Activated CD4-positive, alpha-beta T cell treated with anti-CD3 and anti-CD28 coated beads, Interleukin-2, amount 10 ng/mL, durations not matched to agents 7 days and 5 days (primary cell): ENCODE results near the gene GAL3ST3. TPM values are rescaled to one million over a fixed set of nuclear protein-coding genes. Genes with fewer than 3 reads are reported as not detected.

Experiments used
- CTCF ChIA-PET: fragments of 350-600 bp; sonication (Branson Sonifier 250); formaldehyde crosslinking; loops from one replicate; lab custom pipeline; 2021; ENCODE audit warnings: antibody characterized with exemption; lab: Charles Lee
- POLR2A ChIA-PET: fragments of 350-600 bp; sonication (Branson Sonifier 250); formaldehyde crosslinking; loops from one replicate; lab custom pipeline; 2021; ENCODE audit warnings: antibody characterized with exemption; lab: Charles Lee
- DNase-seq: peaks from one replicate; pipeline ENCODE4 v3.0.0-alpha.2; 2020
- H3K27ac Mint-ChIP-seq: one replicate; pipeline ENCODE4 v1.8.0; 2021; ENCODE audit warnings: mild to moderate bottlenecking, moderate library complexity, mixed read lengths
- H3K27me3 Mint-ChIP-seq: one replicate; pipeline ENCODE4 v1.8.0; 2021; ENCODE audit warnings: mixed read lengths
- H3K36me3 Mint-ChIP-seq: one replicate; pipeline ENCODE4 v1.8.0; 2021; ENCODE audit warnings: low read depth, mixed read lengths
- H3K4me1 Mint-ChIP-seq: one replicate; pipeline ENCODE4 v1.8.0; 2021; ENCODE audit warnings: mixed read lengths
- H3K4me3 Mint-ChIP-seq: one replicate; pipeline ENCODE4 v1.8.0; 2021; ENCODE audit warnings: mild to moderate bottlenecking, moderate library complexity, mixed read lengths
- H3K9me3 Mint-ChIP-seq: one replicate; pipeline ENCODE4 v1.8.0; 2021; ENCODE audit warnings: mixed read lengths
- total RNA-seq, 2 experiments: library from RNA; stranded (reverse); gene quantifications; one replicate each; pipeline ENCODE4 v1.2.3, GENCODE V29; 2021

Gene GAL3ST3
- total RNA-seq, 2 experiments from 2014 or later, result not detected

- DNase-seq, result peak; percentile 84
- POLR2A ChIA-PET, result no interaction called here
Measured at GRCh38 chr11:66068154-66068821, 19.3 kb upstream of the GAL3ST3 start.

GRCh38 chr11:66067640-66068039, 18.7 kb upstream of the GAL3ST3 start:
- Mint-ChIP-seq H3K4me1 (peaks cover 65% of the 10 kb centered on the region), H3K36me3 (peaks cover 75% of the 10 kb centered on the region), H3K4me3 (no peak overlapping the region), H3K27me3 (no peaks in the 10 kb centered on the region), H3K27ac (peak overlapping the region; percentile 94), H3K9me3 (peaks cover 2% of the 10 kb centered on the region)
- no peak for DNase-seq
- POLR2A ChIA-PET, result no interaction called here
- CTCF ChIA-PET, result interaction anchor here (0.9 to 6.6 kb wide), 10 partner anchors 8 to 177 kb away, joined by 3 to 66 read pairs (median 5); partner anchors contain the start of genes CCDC85B and SF3B2

More at GRCh38 chr11:66068154-66068821, 19.3 kb upstream of the GAL3ST3 start:
- Mint-ChIP-seq H3K9me3 (peaks cover 2% of the 10 kb centered on the region), H3K4me3 (peak overlapping the region; percentile 25), H3K27me3 (no peaks in the 10 kb centered on the region), H3K36me3 (peaks cover 74% of the 10 kb centered on the region), H3K4me1 (peaks cover 67% of the 10 kb centered on the region), H3K27ac (peak overlapping the region; percentile 94)
- CTCF ChIA-PET, result interaction anchor here (0.6 to 6.6 kb wide), 21 partner anchors 8 to 356 kb away, joined by 3 to 66 read pairs (median 4); partner anchors contain the start of genes CCDC85B, KAT5 and SF3B2

- Mint-ChIP-seq H3K27me3 (no peaks in the 10 kb centered on the region), H3K4me3 (no peak overlapping the region), H3K9me3 (peaks cover 2% of the 10 kb centered on the region), H3K36me3 (peaks cover 70% of the 10 kb centered on the region), H3K27ac (peak overlapping the region; percentile 72), H3K4me1 (peaks cover 56% of the 10 kb centered on the region)
- DNase-seq, result no peak
- ChIA-PET POLR2A (no interaction called here), CTCF (interaction anchor here (1.1 to 3.7 kb wide), 3 partner anchors 13 to 69 kb away, joined by 3 to 26 read pairs (median 3); no protein-coding TSS in a partner anchor)
Measured at GRCh38 chr11:66066751-66067150, 17.8 kb upstream of the GAL3ST3 start.

GRCh38 chr11:66064571-66064970, 15.6 kb upstream of the GAL3ST3 start:
- peaks cover 59% of the 10 kb centered on the region for H3K4me1 Mint-ChIP-seq
- CTCF ChIA-PET, result interaction anchor here (0.7 to 1.7 kb wide), 3 partner anchors 12 to 177 kb away, joined by 3 read pairs; partner anchors contain the start of genes CCDC85B and SF3B2
- DNase-seq, result no peak
- peaks cover 82% of the 10 kb centered on the region for H3K36me3 Mint-ChIP-seq
- H3K27me3 Mint-ChIP-seq, result no peaks in the 10 kb centered on the region
- H3K9me3 Mint-ChIP-seq, result peaks cover 2% of the 10 kb centered on the region
- no peak overlapping the region for H3K4me3 Mint-ChIP-seq
- POLR2A ChIA-PET, result no interaction called here
- no peak overlapping the region for H3K27ac Mint-ChIP-seq

GRCh38 chr11:66063900-66064299, 14.9 kb upstream of the GAL3ST3 start:
- H3K36me3 Mint-ChIP-seq, result peaks cover 84% of the 10 kb centered on the region
- POLR2A ChIA-PET, result no interaction called here
- DNase-seq, result no peak
- H3K4me3 Mint-ChIP-seq, result no peak overlapping the region
- no peak overlapping the region for H3K27ac Mint-ChIP-seq
- no peaks in the 10 kb centered on the region for H3K27me3 Mint-ChIP-seq
- peaks cover 2% of the 10 kb centered on the region for H3K9me3 Mint-ChIP-seq
- H3K4me1 Mint-ChIP-seq, result peaks cover 55% of the 10 kb centered on the region
- CTCF ChIA-PET, result interaction anchor here (1.0 to 1.7 kb wide), 3 partner anchors 12 to 173 kb away, joined by 3 to 4 read pairs (median 4); partner anchors contain the start of genes CCDC85B and SF3B2

GRCh38 chr11:66062408-66062807, 13.4 kb upstream of the GAL3ST3 start:
- ChIA-PET CTCF (interaction anchor here (0.9 to 1.3 kb wide), 2 partner anchors 15 to 82 kb away, joined by 3 to 4 read pairs; no protein-coding TSS in a partner anchor), POLR2A (no interaction called here)
- peaks cover 80% of the 10 kb centered on the region for H3K36me3 Mint-ChIP-seq
- H3K27me3 Mint-ChIP-seq, result no peaks in the 10 kb centered on the region
- H3K4me3 Mint-ChIP-seq, result no peak overlapping the region
- H3K9me3 Mint-ChIP-seq, result peaks cover 2% of the 10 kb centered on the region
- no peak overlapping the region for H3K27ac Mint-ChIP-seq
- DNase-seq, result no peak
- H3K4me1 Mint-ChIP-seq, result peaks cover 43% of the 10 kb centered on the region

- POLR2A ChIA-PET, result no interaction called here
- Mint-ChIP-seq H3K9me3 (peaks cover 2% of the 10 kb centered on the region), H3K27ac (peak overlapping the region; percentile 60), H3K36me3 (peaks cover 80% of the 10 kb centered on the region), H3K4me3 (no peak overlapping the region), H3K4me1 (peaks cover 35% of the 10 kb centered on the region), H3K27me3 (no peaks in the 10 kb centered on the region)
- CTCF ChIA-PET, result no interaction called here
- no peak for DNase-seq
Measured at GRCh38 chr11:66061268-66061667, 12.3 kb upstream of the GAL3ST3 start.

- H3K9me3 Mint-ChIP-seq, result peaks cover under 1% of the 10 kb centered on the region
- no peak overlapping the region for H3K4me3 Mint-ChIP-seq
- peaks cover 33% of the 10 kb centered on the region for H3K4me1 Mint-ChIP-seq
- DNase-seq, result no peak
- peaks cover 79% of the 10 kb centered on the region for H3K36me3 Mint-ChIP-seq
- no peaks in the 10 kb centered on the region for H3K27me3 Mint-ChIP-seq
- ChIA-PET CTCF (interaction anchor here (0.6 to 3.0 kb wide), 4 partner anchors 9 to 219 kb away, joined by 3 to 22 read pairs (median 4); partner anchors contain the start of genes FIBP and PACS1), POLR2A (interaction anchor here (0.6 kb wide), 1 partner anchor 32 kb away, joined by 3 read pairs; no protein-coding TSS in a partner anchor)
- no peak overlapping the region for H3K27ac Mint-ChIP-seq
Measured at GRCh38 chr11:66059966-66060680, 11.2 kb upstream of the GAL3ST3 start.

DNA sequence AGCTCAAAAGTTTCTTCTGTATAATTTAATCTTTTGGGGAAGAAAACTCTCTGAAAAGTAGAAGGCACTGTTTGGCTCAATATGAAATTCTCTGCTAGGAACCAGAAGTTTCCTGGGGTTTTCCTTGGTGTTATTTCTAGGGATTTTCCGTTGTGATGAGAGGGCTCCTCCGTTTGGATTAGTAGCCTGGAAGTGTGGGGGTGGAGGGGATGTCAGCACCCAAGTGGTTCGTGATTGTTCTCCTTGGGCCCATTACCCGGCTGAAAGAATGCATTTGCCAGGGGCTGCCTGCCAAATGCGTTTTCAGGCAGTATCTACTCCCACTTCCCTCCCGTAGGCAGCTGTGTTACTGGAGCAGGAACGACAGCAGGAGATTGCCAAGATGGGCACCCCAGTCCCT, 7.5 kb upstream of the GAL3ST3 start:
- CTCF ChIA-PET, result interaction anchor here (8.2 kb wide), 1 partner anchor 14 kb away, joined by 66 read pairs; the partner anchor contains the start of gene PACS1
- Mint-ChIP-seq H3K9me3 (no peaks in the 10 kb centered on the region), H3K36me3 (peaks cover 71% of the 10 kb centered on the region), H3K27me3 (no peaks in the 10 kb centered on the region), H3K27ac (no peak overlapping the region), H3K4me3 (no peak overlapping the region), H3K4me1 (peaks cover 39% of the 10 kb centered on the region)
- POLR2A ChIA-PET, result no interaction called here
- DNase-seq, result no peak

GRCh38 chr11:66055021-66055420, 6.1 kb upstream of the GAL3ST3 start:
- no peaks in the 10 kb centered on the region for H3K27me3 Mint-ChIP-seq
- H3K27ac Mint-ChIP-seq, result peak overlapping the region; percentile 31
- H3K4me3 Mint-ChIP-seq, result peak overlapping the region; percentile 51
- H3K4me1 Mint-ChIP-seq, result peaks cover 40% of the 10 kb centered on the region
- ChIA-PET POLR2A (interaction anchor here (0.7 kb wide), 1 partner anchor 65 kb away, joined by 3 read pairs; no protein-coding TSS in a partner anchor), CTCF (interaction anchor here (1.1 to 8.2 kb wide), 3 partner anchors 8 to 15 kb away, joined by 3 to 66 read pairs (median 9); partner anchors contain the start of gene PACS1)
- DNase-seq, result no peak
- no peaks in the 10 kb centered on the region for H3K9me3 Mint-ChIP-seq
- peaks cover 58% of the 10 kb centered on the region for H3K36me3 Mint-ChIP-seq

- Mint-ChIP-seq H3K4me3 (peak overlapping the region; percentile 100), H3K27ac (peak overlapping the region; percentile 95), H3K4me1 (peaks cover 43% of the 10 kb centered on the region), H3K36me3 (peaks cover 38% of the 10 kb centered on the region), H3K9me3 (no peaks in the 10 kb centered on the region), H3K27me3 (peaks cover 2% of the 10 kb centered on the region)
- DNase-seq, result no peak
- POLR2A ChIA-PET, result interaction anchor here (0.5 kb wide), 1 partner anchor 1397 kb away, joined by 4 read pairs; no protein-coding TSS in a partner anchor
- CTCF ChIA-PET, result interaction anchor here (0.9 to 8.2 kb wide), 8 partner anchors 11 to 341 kb away, joined by 3 to 66 read pairs (median 4); partner anchors contain the start of genes KAT5 and PACS1
Measured at GRCh38 chr11:66052664-66052982, 3.7 kb upstream of the GAL3ST3 start.
